ENCODE data around the gene FN1.

GRCh38 chr2:215427585-215427984 is 8.3 kb downstream of the FN1 start:
- TF ChIP-seq CTCF (IDR thresholded peaks at IDR 0.05 in 4 of 5, conservative IDR thresholded peaks at IDR 0.05 in 1 of 5) (no peak), POLR2A (IDR thresholded peaks at IDR 0.05) (no peak)

Measured in gastrocnemius medialis (tissue), 4 donors.